CD8-positive, alpha-beta memory T cell (primary cell): ENCODE results near the gene OSBPL10. TPM values are rescaled to one million over a fixed set of nuclear protein-coding genes. Genes with fewer than 3 reads are reported as not detected.

Experiments
- CTCF ChIA-PET: fragments of 350-600 bp; sonication (Branson Sonifier 250); formaldehyde crosslinking; loops from one replicate; lab custom pipeline; 2021; ENCODE audit warnings: antibody characterized with exemption; lab: Charles Lee
- POLR2A ChIA-PET: fragments of 350-600 bp; sonication (Branson Sonifier 250); formaldehyde crosslinking; loops from one replicate; lab custom pipeline; 2021; ENCODE audit warnings: antibody characterized with exemption; lab: Charles Lee
- DNase-seq, 5 donors: peaks; one replicate each; pipeline versions ENCODE4 v3.0.0 to v3.0.0-alpha.2; 2020 to 2022; ENCODE audit warnings: mixed read lengths in 1 of 5
- H3K27ac ChIP-seq: one replicate; pipeline ENCODE4 v1.7.0; 2013; ENCODE audit warnings: low read depth, mild to moderate bottlenecking, low read length, moderate library complexity
- H3K27me3 ChIP-seq: 2 replicates; pipeline ENCODE4 v1.7.0; 2013; ENCODE audit warnings: low read length, mild to moderate bottlenecking; ENCODE audit not compliant: insufficient read depth, poor library complexity, severe bottlenecking
- H3K36me3 ChIP-seq: 2 replicates; pipeline ENCODE4 v1.7.0; 2013; ENCODE audit warnings: mild to moderate bottlenecking, low read length, moderate library complexity; ENCODE audit not compliant: insufficient read depth
- H3K4me1 ChIP-seq: 2 replicates; pipeline ENCODE4 v1.7.0; 2013; ENCODE audit warnings: mild to moderate bottlenecking, low read length, moderate library complexity; ENCODE audit not compliant: insufficient read depth
- H3K4me3 ChIP-seq: 2 replicates; pipeline ENCODE4 v1.7.0; 2013; ENCODE audit warnings: mild to moderate bottlenecking, low read length
- H3K9me3 ChIP-seq: 2 replicates; pipeline ENCODE4 v1.7.0; 2013; ENCODE audit warnings: mild to moderate bottlenecking, low read length
- H3K27ac Mint-ChIP-seq, 8 donors: one replicate each; pipeline ENCODE4 v1.8.0; 2020 to 2021; ENCODE audit warnings: mixed read lengths in 8 of 8, mild to moderate bottlenecking in 6 of 8, inconsistent platforms in 3 of 8, moderate library complexity in 3 of 8
- H3K27me3 Mint-ChIP-seq, 2 donors: one replicate each; pipeline ENCODE4 v1.8.0; 2020 to 2021; ENCODE audit warnings: mixed read lengths in 2 of 2, mild to moderate bottlenecking in 1 of 2, moderate library complexity in 1 of 2
- H3K36me3 Mint-ChIP-seq, 3 donors: one replicate each; pipeline ENCODE4 v1.8.0; 2020 to 2021; ENCODE audit warnings: mixed read lengths in 3 of 3, inconsistent platforms in 1 of 3, mild to moderate bottlenecking in 1 of 3
- H3K4me1 Mint-ChIP-seq, 3 donors: one replicate each; pipeline ENCODE4 v1.8.0; 2020 to 2021; ENCODE audit warnings: mixed read lengths in 3 of 3, inconsistent platforms in 1 of 3, mild to moderate bottlenecking in 1 of 3
- H3K4me3 Mint-ChIP-seq, 7 donors: one replicate each; pipeline ENCODE4 v1.8.0; 2020 to 2021; ENCODE audit warnings: mixed read lengths in 7 of 7, mild to moderate bottlenecking in 6 of 7, moderate library complexity in 4 of 7, inconsistent platforms in 2 of 7
- H3K9me3 Mint-ChIP-seq, 5 donors: one replicate each; pipeline ENCODE4 v1.8.0; 2020 to 2022; ENCODE audit warnings: mixed read lengths in 5 of 5, mild to moderate bottlenecking in 3 of 5, moderate library complexity in 2 of 5, inconsistent platforms in 1 of 5
- polyA plus RNA-seq: library from polyadenylated mRNA; unstranded; fragments of 300-500 nt; fragmentation: Illumina TruSeq; gene quantifications from one replicate; pipeline ENCODE4 v1.2.3, GENCODE V29; 2021
- total RNA-seq, 2 experiments: library from RNA; stranded (reverse); gene quantifications; one replicate each; pipeline ENCODE4 v1.2.3, GENCODE V29; 2021

OSBPL10 gene
- total and polyA plus RNA-seq, 3 experiments from 2014 or later: 0.12 to 3.0 (median 2.6) TPM

GRCh38 chr3:31707286-31707685 is 273.8 kb downstream of the OSBPL10 start:
- no peak for DNase-seq
- Histone ChIP-seq H3K27ac (no peak overlapping the region), H3K27me3 (no peaks in the 10 kb centered on the region), H3K36me3 (no peaks in the 10 kb centered on the region), H3K9me3 (no peaks in the 10 kb centered on the region), H3K4me1 (no peaks in the 10 kb centered on the region), H3K4me3 (no peak overlapping the region)
- no peaks in the 10 kb centered on the region for H3K4me1 Mint-ChIP-seq
- H3K4me3 Mint-ChIP-seq: no peak overlapping the region
- CTCF ChIA-PET: no interaction called here
- no peak overlapping the region for H3K27ac Mint-ChIP-seq
- H3K27me3 Mint-ChIP-seq: peaks cover 12 to 32% of the 10 kb centered on the region in 2 donors
- POLR2A ChIA-PET: no interaction called here
- no peaks in the 10 kb centered on the region for H3K36me3 Mint-ChIP-seq
- no peaks in the 10 kb centered on the region for H3K9me3 Mint-ChIP-seq

GRCh38 chr3:31705736-31706135 is 275.3 kb downstream of the OSBPL10 start:
- no peaks in the 10 kb centered on the region for H3K4me1 Mint-ChIP-seq
- no peak for DNase-seq
- no peak overlapping the region for H3K27ac Mint-ChIP-seq
- H3K9me3 Mint-ChIP-seq: no peaks in the 10 kb centered on the region
- H3K27me3 ChIP-seq: no peaks in the 10 kb centered on the region
- CTCF ChIA-PET: no interaction called here
- no peaks in the 10 kb centered on the region for H3K36me3 Mint-ChIP-seq
- POLR2A ChIA-PET: no interaction called here
- H3K9me3 ChIP-seq: no peaks in the 10 kb centered on the region
- no peak overlapping the region for H3K4me3 ChIP-seq
- H3K4me3 Mint-ChIP-seq: no peak overlapping the region
- no peaks in the 10 kb centered on the region for H3K4me1 ChIP-seq
- peaks cover 14 to 45% of the 10 kb centered on the region in 2 donors for H3K27me3 Mint-ChIP-seq
- H3K27ac ChIP-seq: no peak overlapping the region
- H3K36me3 ChIP-seq: no peaks in the 10 kb centered on the region

GRCh38 chr3:31704591-31705179 is 276.4 kb downstream of the OSBPL10 start:
- no peaks in the 10 kb centered on the region for H3K4me1 Mint-ChIP-seq
- H3K4me3 Mint-ChIP-seq: no peak overlapping the region
- POLR2A ChIA-PET: no interaction called here
- Histone ChIP-seq H3K4me3 (no peak overlapping the region), H3K27me3 (no peaks in the 10 kb centered on the region), H3K9me3 (no peaks in the 10 kb centered on the region), H3K36me3 (no peaks in the 10 kb centered on the region), H3K27ac (no peak overlapping the region), H3K4me1 (no peaks in the 10 kb centered on the region)
- peaks cover 14 to 49% of the 10 kb centered on the region in 2 donors for H3K27me3 Mint-ChIP-seq
- no peaks in the 10 kb centered on the region for H3K9me3 Mint-ChIP-seq
- H3K27ac Mint-ChIP-seq: no peak overlapping the region
- H3K36me3 Mint-ChIP-seq: no peaks in the 10 kb centered on the region
- CTCF ChIA-PET: interaction anchor here (1.0 kb wide), 1 partner anchor 9 kb away, joined by 4 read pairs; no protein-coding TSS in a partner anchor
- no peak for DNase-seq

- Mint-ChIP-seq H3K36me3 (no peaks in the 10 kb centered on the region), H3K4me1 (no peaks in the 10 kb centered on the region), H3K27ac (no peak overlapping the region), H3K27me3 (peaks cover 14 to 49% of the 10 kb centered on the region in 2 donors), H3K9me3 (no peaks in the 10 kb centered on the region), H3K4me3 (no peak overlapping the region)
- Histone ChIP-seq H3K27ac (no peak overlapping the region), H3K27me3 (no peaks in the 10 kb centered on the region), H3K4me1 (no peaks in the 10 kb centered on the region), H3K9me3 (no peaks in the 10 kb centered on the region), H3K4me3 (no peak overlapping the region), H3K36me3 (no peaks in the 10 kb centered on the region)
- no peak for DNase-seq
- POLR2A ChIA-PET: no interaction called here
- CTCF ChIA-PET: interaction anchor here (1.0 kb wide), 1 partner anchor 9 kb away, joined by 4 read pairs; no protein-coding TSS in a partner anchor
Observed at GRCh38 chr3:31704156-31704555, 276.9 kb downstream of the OSBPL10 start.

- Mint-ChIP-seq H3K4me1 (no peaks in the 10 kb centered on the region), H3K27ac (no peak overlapping the region), H3K9me3 (no peaks in the 10 kb centered on the region), H3K27me3 (peaks cover 10 to 41% of the 10 kb centered on the region in 2 donors), H3K4me3 (no peak overlapping the region), H3K36me3 (peaks cover 0 to 2% (median 0%) of the 10 kb centered on the region in 3 donors)
- no peak overlapping the region for H3K4me3 ChIP-seq
- no peaks in the 10 kb centered on the region for H3K27me3 ChIP-seq
- no peaks in the 10 kb centered on the region for H3K36me3 ChIP-seq
- ChIA-PET POLR2A (no interaction called here), CTCF (no interaction called here)
- H3K4me1 ChIP-seq: no peaks in the 10 kb centered on the region
- H3K9me3 ChIP-seq: no peaks in the 10 kb centered on the region
- DNase-seq: no peak
- no peak overlapping the region for H3K27ac ChIP-seq
Observed at GRCh38 chr3:31701286-31701685, 279.8 kb downstream of the OSBPL10 start.

- POLR2A ChIA-PET: no interaction called here
- Mint-ChIP-seq H3K27ac (no peak overlapping the region), H3K4me1 (no peaks in the 10 kb centered on the region), H3K36me3 (peaks cover 0 to 2% (median 0%) of the 10 kb centered on the region in 3 donors), H3K9me3 (no peaks in the 10 kb centered on the region), H3K27me3 (peaks cover 5 to 33% of the 10 kb centered on the region in 2 donors), H3K4me3 (no peak overlapping the region)
- Histone ChIP-seq H3K4me3 (no peak overlapping the region), H3K27ac (no peak overlapping the region), H3K27me3 (no peaks in the 10 kb centered on the region), H3K4me1 (no peaks in the 10 kb centered on the region), H3K9me3 (no peaks in the 10 kb centered on the region), H3K36me3 (no peaks in the 10 kb centered on the region)
- no peak for DNase-seq
- CTCF ChIA-PET: no interaction called here
Observed at GRCh38 chr3:31699309-31699953, 281.6 kb downstream of the OSBPL10 start.

- H3K27ac ChIP-seq: no peak overlapping the region
- Mint-ChIP-seq H3K27me3 (peaks cover 2 to 14% of the 10 kb centered on the region in 2 donors), H3K27ac (no peak overlapping the region), H3K36me3 (peaks cover 0 to 2% (median 0%) of the 10 kb centered on the region in 3 donors), H3K9me3 (no peaks in the 10 kb centered on the region), H3K4me3 (no peak overlapping the region), H3K4me1 (no peaks in the 10 kb centered on the region)
- H3K36me3 ChIP-seq: no peaks in the 10 kb centered on the region
- DNase-seq: no peak
- POLR2A ChIA-PET: no interaction called here
- no peak overlapping the region for H3K4me3 ChIP-seq
- CTCF ChIA-PET: no interaction called here
- H3K4me1 ChIP-seq: no peaks in the 10 kb centered on the region
- no peaks in the 10 kb centered on the region for H3K9me3 ChIP-seq
- H3K27me3 ChIP-seq: no peaks in the 10 kb centered on the region
Observed at GRCh38 chr3:31696815-31697548, 284.1 kb downstream of the OSBPL10 start.

GRCh38 chr3:31696009-31696297 is 285.1 kb downstream of the OSBPL10 start:
- Histone ChIP-seq H3K9me3 (no peaks in the 10 kb centered on the region), H3K27ac (no peak overlapping the region), H3K4me3 (no peak overlapping the region), H3K36me3 (no peaks in the 10 kb centered on the region), H3K27me3 (no peaks in the 10 kb centered on the region), H3K4me1 (no peaks in the 10 kb centered on the region)
- ChIA-PET CTCF (interaction anchor here (1.7 kb wide), 1 partner anchor 8 kb away, joined by 4 read pairs; no protein-coding TSS in a partner anchor), POLR2A (no interaction called here)
- Mint-ChIP-seq H3K36me3 (peaks cover 0 to 3% (median 2%) of the 10 kb centered on the region in 3 donors), H3K9me3 (no peaks in the 10 kb centered on the region), H3K27me3 (peaks cover 0 to 4% of the 10 kb centered on the region in 2 donors), H3K4me3 (no peak overlapping the region), H3K4me1 (no peaks in the 10 kb centered on the region), H3K27ac (no peak overlapping the region)
- DNase-seq: no peak
